SIG-M5 (cell line): ENCODE data around the gene CHN2.

Experiments used
- DNase-seq: peaks from one replicate; lab custom pipeline; 2025; lab: John Stamatoyannopoulos, UW

Gene CHN2

GRCh38 chr7:29469976-29470557 is 275.5 kb downstream of the CHN2 start:
- DNase-seq, result no peak

- no peak for DNase-seq
Measured at GRCh38 chr7:29471444-29472138, 277.0 kb downstream of the CHN2 start.

GRCh38 chr7:29476916-29477315 is 282.3 kb downstream of the CHN2 start:
- DNase-seq, result no peak

- no peak for DNase-seq
Measured at GRCh38 chr7:29478226-29478625, 283.7 kb downstream of the CHN2 start.

- no peak for DNase-seq
Measured at GRCh38 chr7:29478687-29479240, 284.2 kb downstream of the CHN2 start.

- no peak for DNase-seq
Measured at GRCh38 chr7:29479301-29480200, 285.0 kb downstream of the CHN2 start.

- no peak for DNase-seq
Measured at GRCh38 chr7:29480451-29480850, 285.9 kb downstream of the CHN2 start.

- no peak for DNase-seq
Measured at GRCh38 chr7:29480934-29481651, 286.5 kb downstream of the CHN2 start.

- DNase-seq, result no peak
Measured at GRCh38 chr7:29482056-29482455, 287.5 kb downstream of the CHN2 start.

- DNase-seq, result no peak
Measured at GRCh38 chr7:29483219-29484104, 288.9 kb downstream of the CHN2 start.

GRCh38 chr7:29484280-29484679 is 289.7 kb downstream of the CHN2 start:
- no peak for DNase-seq

GRCh38 chr7:29485339-29486190 is 291.0 kb downstream of the CHN2 start:
- DNase-seq, result no peak

GRCh38 chr7:29486191-29486700 is 291.7 kb downstream of the CHN2 start:
- DNase-seq, result no peak

GRCh38 chr7:29487424-29487823 is 292.8 kb downstream of the CHN2 start:
- no peak for DNase-seq

- no peak for DNase-seq
Measured at GRCh38 chr7:29488203-29488970, 293.8 kb downstream of the CHN2 start.

GRCh38 chr7:29488977-29489376 is 294.4 kb downstream of the CHN2 start:
- no peak for DNase-seq

- no peak for DNase-seq
Measured at GRCh38 chr7:29490094-29490607, 295.6 kb downstream of the CHN2 start.

- DNase-seq, result no peak
Measured at GRCh38 chr7:29494350-29494749, 299.8 kb downstream of the CHN2 start.

- DNase-seq, result no peak
Measured at GRCh38 chr7:29495653-29496052, 301.1 kb downstream of the CHN2 start.
